Measurements from ENCODE around the gene CDH13.

Gene CDH13

DNA sequence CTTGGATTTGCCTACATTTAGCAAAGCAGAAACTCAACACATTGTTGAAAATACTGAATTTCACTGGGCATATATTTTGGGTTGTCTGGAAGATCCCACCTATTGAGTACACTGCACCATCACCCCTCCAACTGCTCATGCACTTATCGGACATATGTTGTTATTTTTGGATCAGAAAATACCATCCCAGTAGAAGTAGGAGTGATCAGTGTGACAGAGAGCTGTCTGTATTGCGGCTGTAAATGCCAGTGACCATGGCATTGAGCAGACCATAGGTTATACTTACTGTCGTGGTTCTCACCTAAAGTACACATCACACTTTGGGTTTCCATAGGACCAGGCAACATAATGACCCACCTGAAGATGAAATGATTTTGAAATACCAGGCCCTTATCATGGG lies 264.7 kb downstream of the CDH13 start:
- TF ChIP-seq, protein P1, sequence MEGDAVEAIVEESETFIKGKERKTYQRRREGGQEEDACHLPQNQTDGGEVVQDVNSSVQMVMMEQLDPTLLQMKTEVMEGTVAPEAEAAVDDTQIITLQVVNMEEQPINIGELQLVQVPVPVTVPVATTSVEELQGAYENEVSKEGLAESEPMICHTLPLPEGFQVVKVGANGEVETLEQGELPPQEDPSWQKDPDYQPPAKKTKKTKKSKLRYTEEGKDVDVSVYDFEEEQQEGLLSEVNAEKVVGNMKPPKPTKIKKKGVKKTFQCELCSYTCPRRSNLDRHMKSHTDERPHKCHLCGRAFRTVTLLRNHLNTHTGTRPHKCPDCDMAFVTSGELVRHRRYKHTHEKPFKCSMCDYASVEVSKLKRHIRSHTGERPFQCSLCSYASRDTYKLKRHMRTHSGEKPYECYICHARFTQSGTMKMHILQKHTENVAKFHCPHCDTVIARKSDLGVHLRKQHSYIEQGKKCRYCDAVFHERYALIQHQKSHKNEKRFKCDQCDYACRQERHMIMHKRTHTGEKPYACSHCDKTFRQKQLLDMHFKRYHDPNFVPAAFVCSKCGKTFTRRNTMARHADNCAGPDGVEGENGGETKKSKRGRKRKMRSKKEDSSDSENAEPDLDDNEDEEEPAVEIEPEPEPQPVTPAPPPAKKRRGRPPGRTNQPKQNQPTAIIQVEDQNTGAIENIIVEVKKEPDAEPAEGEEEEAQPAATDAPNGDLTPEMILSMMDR (IDR thresholded peaks at IDR 0.05): no peak
- Histone ChIP-seq H3K9me3 (no peaks in the 10 kb centered on the region), H3K4me3 (no peak overlapping the region), H3K36me3 (no peaks in the 10 kb centered on the region), H3K4me1 (peaks cover 5 to 50% (median 19%) of the 10 kb centered on the region in 4 donors), H3K27me3 (no peaks in the 10 kb centered on the region), H3K27ac (peak overlapping the region in 1 of 2 donors; percentile 44)
- no peak for DNase-seq
- intact Hi-C loops (cut with DNase I; ENCODE audit: low total_unique reads): no loop called here

DNA sequence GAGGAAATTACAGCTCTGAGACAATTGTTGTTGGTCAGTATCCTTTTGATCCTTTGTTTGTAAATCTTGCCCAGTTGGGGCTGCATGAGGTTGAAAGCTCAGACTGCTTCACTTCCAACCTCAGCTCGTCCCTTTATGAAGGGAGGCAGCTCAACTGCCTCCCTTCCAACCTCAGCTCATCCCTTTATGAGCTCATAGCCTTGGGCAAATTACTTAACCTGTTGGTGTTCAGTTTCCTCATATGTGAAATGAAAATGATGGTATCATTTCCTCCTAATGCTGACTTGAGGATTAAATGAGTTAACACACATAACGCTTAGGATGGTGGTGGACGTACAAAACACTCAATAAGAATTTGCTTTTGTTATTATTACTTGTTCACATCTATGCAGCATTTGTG lies 265.1 kb downstream of the CDH13 start:
- TF ChIP-seq, protein P1 (IDR thresholded peaks at IDR 0.05): no peak
- DNase-seq: no peak
- no peaks in the 10 kb centered on the region for H3K36me3 ChIP-seq
- no peaks in the 10 kb centered on the region for H3K27me3 ChIP-seq
- no peaks in the 10 kb centered on the region for H3K9me3 ChIP-seq
- no peak overlapping the region for H3K4me3 ChIP-seq
- intact Hi-C loops (cut with DNase I; ENCODE audit: low total_unique reads): no loop called here
- peak overlapping the region; percentile 7 to 44 for H3K27ac ChIP-seq
- H3K4me1 ChIP-seq: peaks cover 5 to 50% (median 19%) of the 10 kb centered on the region in 4 donors

DNA sequence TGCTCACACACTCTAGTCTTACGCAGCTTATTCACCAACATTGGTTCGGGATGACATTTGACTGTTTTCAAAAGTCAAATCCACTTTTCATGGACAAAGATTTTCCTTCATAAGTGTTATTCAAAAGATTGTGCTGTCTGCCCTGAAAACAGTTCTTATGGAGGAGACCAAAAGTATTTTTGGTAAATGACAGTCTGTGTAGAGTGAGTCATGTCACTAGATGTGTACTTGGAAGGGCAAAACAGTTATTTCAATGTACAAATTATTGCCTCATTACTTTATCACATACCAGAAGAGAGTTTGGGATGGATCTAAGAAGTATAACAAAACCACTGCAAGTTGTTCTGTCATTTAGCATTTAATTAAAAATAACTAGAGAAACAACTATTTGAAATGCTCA lies 265.6 kb downstream of the CDH13 start:
- Histone ChIP-seq H3K27ac (peak overlapping the region; percentile 7 to 44), H3K36me3 (no peaks in the 10 kb centered on the region), H3K4me3 (no peak overlapping the region), H3K4me1 (peaks cover 5 to 50% (median 17%) of the 10 kb centered on the region in 4 donors), H3K27me3 (no peaks in the 10 kb centered on the region), H3K9me3 (no peaks in the 10 kb centered on the region)
- DNase-seq: no peak
- TF ChIP-seq, protein P1 (IDR thresholded peaks at IDR 0.05): no peak
- intact Hi-C loops (cut with DNase I; ENCODE audit: low total_unique reads): no loop called here

DNA sequence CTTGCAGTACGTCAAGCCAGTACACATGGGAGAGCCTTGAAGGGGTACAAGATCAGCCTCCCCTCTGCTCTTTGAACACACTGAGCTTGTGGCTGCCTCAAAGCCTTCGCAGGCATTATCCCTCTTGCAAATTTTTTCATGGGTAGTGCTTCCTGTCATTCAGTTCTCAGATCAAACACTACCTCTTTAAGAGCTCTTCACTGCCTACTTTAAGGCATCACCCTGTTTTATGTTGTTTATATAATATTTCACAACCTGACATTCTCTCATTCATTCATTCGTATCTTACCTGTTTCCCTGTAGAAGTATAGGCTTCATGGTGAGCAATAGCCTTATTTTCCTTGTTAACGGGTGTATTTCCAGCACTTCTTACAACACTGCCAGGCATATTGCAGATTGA lies 269.1 kb downstream of the CDH13 start:
- TF ChIP-seq, protein P1 (IDR thresholded peaks at IDR 0.05): no peak
- H3K4me1 ChIP-seq: peaks cover 5 to 43% (median 20%) of the 10 kb centered on the region in 4 donors
- no peaks in the 10 kb centered on the region for H3K9me3 ChIP-seq
- H3K4me3 ChIP-seq: no peak overlapping the region
- H3K36me3 ChIP-seq: no peaks in the 10 kb centered on the region
- intact Hi-C loops (cut with DNase I; ENCODE audit: low total_unique reads): no loop called here
- H3K27me3 ChIP-seq: no peaks in the 10 kb centered on the region
- DNase-seq: no peak
- H3K27ac ChIP-seq: no peak overlapping the region

DNA sequence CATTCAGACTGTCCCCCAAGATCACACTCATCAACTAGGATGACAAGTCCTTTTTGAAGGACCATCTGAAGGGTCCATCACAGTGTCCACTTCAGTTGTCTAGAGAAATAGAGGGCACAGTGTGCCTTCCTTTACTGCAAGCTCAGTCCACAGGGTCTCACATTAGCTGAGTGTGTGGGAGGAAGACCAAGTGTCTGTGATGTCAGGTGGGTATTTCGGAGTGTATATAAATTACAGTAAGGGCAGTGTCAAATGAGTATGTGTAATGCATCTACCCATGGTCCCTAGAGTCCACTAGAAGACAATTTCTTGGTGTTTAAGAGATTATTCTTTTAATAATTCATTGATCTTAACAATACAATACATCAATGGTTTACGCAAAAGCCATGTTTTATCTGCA lies 272.2 kb downstream of the CDH13 start:
- Histone ChIP-seq H3K27ac (no peak overlapping the region), H3K36me3 (no peaks in the 10 kb centered on the region)

More for the DNA sequence above, 272.2 kb downstream of the CDH13 start:
- TF ChIP-seq, protein P1 (IDR thresholded peaks at IDR 0.05): no peak
- DNase-seq: no peak
- peaks cover 0 to 17% (median 7%) of the 10 kb centered on the region in 4 donors for H3K4me1 ChIP-seq
- H3K27me3 ChIP-seq: no peaks in the 10 kb centered on the region
- H3K4me3 ChIP-seq: no peak overlapping the region
- no peaks in the 10 kb centered on the region for H3K9me3 ChIP-seq
- intact Hi-C loops (cut with DNase I; ENCODE audit: low total_unique reads): no loop called here

Data from tibial artery (tissue), 4 donors.